Measurements from ENCODE around the gene SPRR4. TPM values are rescaled to one million over a fixed set of nuclear protein-coding genes. Genes with fewer than 3 reads are reported as not detected.
A peak's percentile ranks its signal among the peaks of the same experiment; 100 is the strongest.

Gene SPRR4
- total RNA-seq (2014; rRNA removed; shearing (Covaris generic)) (not detected in 2 replicates), total RNA-seq (2022) (not detected in 2 replicates), Bru-seq, nascent RNA (not detected), BruChase-seq, experiment 1, labeled RNA remaining after a 6-hour chase (not detected), BruChase-seq, experiment 2, labeled RNA remaining after a 2-hour chase (not detected)
- long read RNA-seq: 0 reads

DNA sequence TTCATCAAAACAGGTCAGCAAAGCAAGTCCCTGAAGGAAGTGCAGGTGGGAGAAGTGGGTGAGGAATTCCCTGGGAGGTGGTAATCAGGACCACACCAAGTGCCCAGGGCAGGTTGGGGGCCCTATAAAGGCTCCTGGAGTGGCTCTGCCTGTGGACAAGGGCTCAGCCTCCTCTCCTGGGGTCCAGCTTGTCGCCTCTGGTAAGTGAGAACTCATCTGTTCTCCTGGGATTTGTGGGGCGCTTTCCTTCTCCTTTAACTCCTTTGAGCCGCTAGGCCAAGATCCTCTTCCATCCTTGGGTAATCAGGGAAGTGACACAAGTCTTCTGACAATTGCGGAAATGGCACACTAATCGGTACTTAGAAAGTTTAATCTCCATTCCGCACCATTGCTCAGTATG, at the start of gene SPRR4:
TSS of gene SPRR4 (plus strand) at position 154 of the 400 bp plus-strand sequence. CDS start 1,243 bp downstream, outside the sequence.
- intact Hi-C loops (cut with micrococcal nuclease; ENCODE audit: unreplicated experiment): no loop called here
- H3K36me3 ChIP-seq (ENCODE audit: insufficient read depth, low read length): no peaks in the 10 kb centered on the region
- CTCF ChIA-PET (ENCODE audit: unreplicated experiment): no interaction called here

DNA sequence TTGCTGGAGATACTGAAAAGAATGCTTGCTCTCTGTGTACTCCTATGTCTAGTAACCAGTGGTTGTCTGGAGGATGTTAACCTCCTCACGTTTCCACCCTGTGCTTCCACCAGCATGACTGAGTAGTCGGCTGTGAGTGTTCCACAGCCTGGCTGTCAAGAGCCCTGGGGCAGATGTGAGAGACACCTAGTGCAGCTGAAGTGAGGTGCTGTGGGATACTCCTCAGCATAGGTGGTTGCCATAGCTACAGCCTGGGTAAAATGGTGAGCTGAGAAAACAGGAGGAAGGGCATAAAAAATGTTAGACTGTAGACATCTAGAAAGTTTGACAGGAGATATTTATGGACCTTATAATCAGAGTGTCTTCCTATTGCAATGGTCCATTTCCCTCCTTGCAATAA, 46.3 kb upstream of the SPRR4 start:
- BruUV-seq (replicated peaks): no TSS peak
- intact Hi-C loops (cut with micrococcal nuclease; ENCODE audit: unreplicated experiment): no loop called here
- H3K36me3 ChIP-seq (ENCODE audit: insufficient read depth, low read length): no peaks in the 10 kb centered on the region
- no peak for DNase-seq (ENCODE audit: low spot score)
- H3K79me2 ChIP-seq (ENCODE audit: insufficient read depth, low read depth, low read length): no peaks in the 10 kb centered on the region
- H3K9me2 ChIP-seq (ENCODE audit: insufficient read depth, low read length): no peaks in the 10 kb centered on the region
- TF ChIP-seq EZH2phosphoT487 (IDR thresholded peaks at IDR 0.05; ENCODE audit: borderline replicate concordance, low read depth, low read length): no peak
- TF ChIP-seq, protein P1, sequence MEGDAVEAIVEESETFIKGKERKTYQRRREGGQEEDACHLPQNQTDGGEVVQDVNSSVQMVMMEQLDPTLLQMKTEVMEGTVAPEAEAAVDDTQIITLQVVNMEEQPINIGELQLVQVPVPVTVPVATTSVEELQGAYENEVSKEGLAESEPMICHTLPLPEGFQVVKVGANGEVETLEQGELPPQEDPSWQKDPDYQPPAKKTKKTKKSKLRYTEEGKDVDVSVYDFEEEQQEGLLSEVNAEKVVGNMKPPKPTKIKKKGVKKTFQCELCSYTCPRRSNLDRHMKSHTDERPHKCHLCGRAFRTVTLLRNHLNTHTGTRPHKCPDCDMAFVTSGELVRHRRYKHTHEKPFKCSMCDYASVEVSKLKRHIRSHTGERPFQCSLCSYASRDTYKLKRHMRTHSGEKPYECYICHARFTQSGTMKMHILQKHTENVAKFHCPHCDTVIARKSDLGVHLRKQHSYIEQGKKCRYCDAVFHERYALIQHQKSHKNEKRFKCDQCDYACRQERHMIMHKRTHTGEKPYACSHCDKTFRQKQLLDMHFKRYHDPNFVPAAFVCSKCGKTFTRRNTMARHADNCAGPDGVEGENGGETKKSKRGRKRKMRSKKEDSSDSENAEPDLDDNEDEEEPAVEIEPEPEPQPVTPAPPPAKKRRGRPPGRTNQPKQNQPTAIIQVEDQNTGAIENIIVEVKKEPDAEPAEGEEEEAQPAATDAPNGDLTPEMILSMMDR (conservative IDR thresholded peaks at IDR 0.05; ENCODE audit: low read length): no peak
- H3K4me3 ChIP-seq (ENCODE audit: low read depth, low read length, poor library complexity, severe bottlenecking): no peak overlapping the region
- H2AFZ ChIP-seq (ENCODE audit: low read length): no peak overlapping the region
- H3K27ac ChIP-seq (ENCODE audit: low read depth, low read length, poor library complexity, severe bottlenecking): no peak overlapping the region
- H3K4me2 ChIP-seq (ENCODE audit: low read length): no peak overlapping the region
- no peaks in the 10 kb centered on the region for H3K9me3 ChIP-seq (ENCODE audit: low read length)
- POLR2A ChIA-PET: no interaction called here
- CTCF ChIA-PET (ENCODE audit: unreplicated experiment): no interaction called here
- H3K4me1 ChIP-seq (ENCODE audit: insufficient read depth, low read length, poor library complexity, severe bottlenecking): no peaks in the 10 kb centered on the region
- H4K20me1 ChIP-seq (ENCODE audit: insufficient read depth, low read length): no peaks in the 10 kb centered on the region

More for the DNA sequence above, at the start of gene SPRR4:
- no TSS peak for BruUV-seq (replicated peaks)
- Histone ChIP-seq H3K27ac (ENCODE audit: low read depth, low read length, poor library complexity, severe bottlenecking) (no peak within 1 kb of the TSS), H3K79me2 (ENCODE audit: insufficient read depth, low read depth, low read length) (no peaks in the 10 kb centered on the region), H3K4me3 (ENCODE audit: low read depth, low read length, poor library complexity, severe bottlenecking) (no peak within 1 kb of the TSS), H3K4me1 (ENCODE audit: insufficient read depth, low read length, poor library complexity, severe bottlenecking) (no peaks in the 10 kb centered on the region), H3K9me2 (ENCODE audit: insufficient read depth, low read length) (no peaks in the 10 kb centered on the region), H4K20me1 (ENCODE audit: insufficient read depth, low read length) (no peaks in the 10 kb centered on the region), H3K4me2 (ENCODE audit: low read length) (no peak within 1 kb of the TSS), H2AFZ (ENCODE audit: low read length) (no peak within 1 kb of the TSS), H3K9me3 (ENCODE audit: low read length) (no peaks in the 10 kb centered on the region)
- no peak for DNase-seq (ENCODE audit: low spot score)
- TF ChIP-seq, protein P1 (conservative IDR thresholded peaks at IDR 0.05; ENCODE audit: low read length): no peak
- no peak for TF ChIP-seq EZH2phosphoT487 (IDR thresholded peaks at IDR 0.05; ENCODE audit: borderline replicate concordance, low read depth, low read length)
- POLR2A ChIA-PET: no interaction called here

GRCh38 chr1:152926091-152926490, 44.4 kb upstream of the SPRR4 start:
- Histone ChIP-seq H3K4me1 (ENCODE audit: insufficient read depth, low read length, poor library complexity, severe bottlenecking) (no peaks in the 10 kb centered on the region), H4K20me1 (ENCODE audit: insufficient read depth, low read length) (no peaks in the 10 kb centered on the region), H3K4me3 (ENCODE audit: low read depth, low read length, poor library complexity, severe bottlenecking) (no peak overlapping the region), H3K9me2 (ENCODE audit: insufficient read depth, low read length) (no peaks in the 10 kb centered on the region), H3K79me2 (ENCODE audit: insufficient read depth, low read depth, low read length) (no peaks in the 10 kb centered on the region), H3K27ac (ENCODE audit: low read depth, low read length, poor library complexity, severe bottlenecking) (no peak overlapping the region), H2AFZ (ENCODE audit: low read length) (no peak overlapping the region), H3K9me3 (ENCODE audit: low read length) (no peaks in the 10 kb centered on the region), H3K4me2 (ENCODE audit: low read length) (no peak overlapping the region), H3K36me3 (ENCODE audit: insufficient read depth, low read length) (no peaks in the 10 kb centered on the region)
- peak; percentile 7 for DNase-seq (ENCODE audit: low spot score)
- BruUV-seq (replicated peaks): no TSS peak
- TF ChIP-seq, protein P1 (conservative IDR thresholded peaks at IDR 0.05; ENCODE audit: low read length): peak; percentile 52
- TF ChIP-seq EZH2phosphoT487 (IDR thresholded peaks at IDR 0.05; ENCODE audit: borderline replicate concordance, low read depth, low read length): no peak
- intact Hi-C loops (cut with micrococcal nuclease; ENCODE audit: unreplicated experiment): no loop called here
- ChIA-PET CTCF (ENCODE audit: unreplicated experiment) (no interaction called here), POLR2A (no interaction called here)
